GM21423 (cell line): ENCODE data around the gene NAA60.
"Not testable (repeated sequence)": the region's sequence is repeated elsewhere in the genome, so short reads cannot be mapped to it uniquely, and the experiment has no call there.

Source experiments
- ATAC-seq: cut with Tn5 transposase; IDR thresholded peaks from one replicate; pipeline ENCODE4 v1.9.1; 2021; ENCODE audit warnings: mild to moderate bottlenecking, moderate library complexity; ENCODE audit not compliant: unreplicated experiment

Gene NAA60

DNA sequence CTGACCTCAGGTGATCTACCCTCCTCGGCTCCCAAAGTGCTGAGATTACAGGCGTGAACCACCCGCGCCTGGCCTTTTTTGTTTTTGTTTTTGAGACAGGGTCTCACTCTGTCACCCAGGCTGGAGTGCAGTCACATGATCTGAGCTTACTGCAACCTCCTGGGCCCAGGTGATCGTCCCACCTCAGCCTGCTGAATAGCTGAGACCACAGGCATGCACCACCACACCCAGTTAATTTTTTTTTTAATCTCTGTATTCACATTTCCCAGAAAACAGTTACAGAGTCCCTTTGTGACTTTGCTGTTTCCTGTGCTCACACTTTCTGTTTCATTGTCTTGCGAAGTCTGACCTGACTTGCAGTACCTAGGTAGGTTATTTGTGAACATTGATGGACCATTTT is 60.0 kb downstream of the NAA60 start:
- no peak for ATAC-seq

DNA sequence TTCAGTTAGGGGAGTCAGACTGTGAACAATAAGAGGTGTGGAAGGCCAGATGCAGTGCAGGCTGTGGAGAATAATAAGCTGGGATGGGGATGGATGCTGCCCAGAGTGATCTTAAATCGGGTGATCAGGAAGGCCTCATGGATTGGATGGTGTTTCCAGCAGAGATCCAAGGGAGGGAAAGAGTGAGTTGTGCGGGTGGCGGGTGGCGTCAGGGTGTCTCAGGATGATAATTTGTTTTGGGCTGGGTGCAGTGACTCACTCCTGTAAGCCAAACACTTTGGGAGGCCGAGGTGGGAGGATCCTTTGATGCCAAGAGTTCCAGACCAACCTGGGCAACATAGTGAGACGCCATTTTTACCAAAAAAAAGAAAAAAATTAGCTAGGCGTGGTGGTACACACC is 65.3 kb downstream of the NAA60 start:
- no peak for ATAC-seq

DNA sequence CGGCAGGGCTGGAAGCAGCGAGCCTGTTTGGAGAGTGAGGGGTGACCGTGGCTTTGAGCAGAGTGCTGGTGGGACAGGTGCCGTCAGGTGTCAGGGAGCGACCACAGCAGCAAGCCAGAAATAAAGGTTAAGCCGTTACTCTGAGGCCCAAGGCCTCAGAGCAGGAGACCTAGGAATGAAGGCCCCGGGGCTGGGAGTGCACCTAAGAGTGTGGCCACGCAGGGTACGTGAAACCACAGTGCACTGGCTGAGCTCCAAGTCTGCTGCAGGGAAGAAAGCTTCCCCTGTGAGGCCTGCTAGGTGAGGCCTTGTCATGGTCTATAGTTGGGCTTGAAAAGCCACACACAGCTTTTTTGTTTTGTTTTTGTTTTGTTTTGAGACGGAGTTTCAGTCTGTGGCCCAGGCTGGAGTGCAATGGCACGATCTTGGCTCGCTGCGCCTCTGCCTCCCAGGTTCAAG is 66.0 kb downstream of the NAA60 start:
- peak; percentile 58 for ATAC-seq

DNA sequence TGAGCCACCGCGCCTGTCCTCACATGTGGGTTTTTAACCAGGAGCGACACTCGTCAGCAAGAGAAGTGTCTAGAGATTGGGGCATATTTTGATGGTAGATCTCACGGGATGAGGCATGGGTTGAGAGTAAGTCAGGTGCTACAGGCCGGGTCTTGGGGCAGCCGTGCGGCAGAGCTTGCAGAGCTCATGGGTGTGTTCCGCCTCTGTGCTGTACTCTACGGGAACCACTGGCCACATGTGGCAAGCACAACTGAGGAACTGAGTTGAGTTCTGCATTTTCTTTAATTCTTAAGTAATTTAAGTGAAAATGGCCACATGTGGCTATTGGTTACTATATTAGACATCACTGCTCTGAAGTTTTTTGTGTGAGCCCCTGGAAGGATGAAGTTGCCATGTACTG is 66.9 kb downstream of the NAA60 start:
- ATAC-seq: no peak

DNA sequence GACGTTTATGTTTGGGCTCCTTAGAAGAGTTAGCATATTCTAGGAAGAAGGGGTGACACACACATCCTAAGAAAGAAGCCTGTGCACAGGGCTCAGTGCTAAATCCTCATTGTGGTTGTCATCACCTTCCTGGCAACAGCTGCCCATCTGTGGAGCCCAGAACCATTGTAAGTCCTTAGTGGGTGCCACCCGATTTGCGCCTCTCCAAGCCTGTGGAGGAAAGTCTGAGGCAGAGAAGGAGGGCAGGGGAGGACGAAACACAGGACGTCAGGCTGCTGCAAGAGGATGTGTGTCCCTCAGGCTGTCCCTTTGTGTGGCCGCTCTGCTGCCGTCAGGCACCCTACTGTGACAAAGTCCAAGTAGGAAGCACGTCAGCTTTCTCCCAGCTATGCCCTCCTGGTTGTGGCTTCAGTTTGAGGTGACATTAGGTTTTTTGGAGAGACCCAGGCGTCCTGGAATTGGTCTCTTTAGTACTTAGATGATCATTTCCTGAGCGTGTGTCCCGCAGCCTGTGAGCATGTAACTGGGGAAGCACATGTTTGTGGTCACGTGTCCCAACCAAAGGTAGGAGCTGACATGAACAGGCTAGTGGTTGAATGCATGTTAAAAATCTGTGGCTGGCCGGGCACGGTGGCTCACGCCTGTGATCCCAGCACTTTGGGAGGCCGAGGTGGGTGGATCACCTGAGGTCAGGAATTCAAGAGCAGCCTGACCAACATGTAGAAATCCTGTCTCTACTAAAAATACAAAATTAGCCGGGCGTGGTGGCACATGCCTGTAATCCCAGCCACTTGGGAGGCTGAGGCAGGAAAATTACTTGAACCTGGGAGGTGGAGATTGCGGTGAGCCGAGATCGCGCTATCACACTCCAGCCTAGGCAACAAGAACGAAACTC is 68.1 kb downstream of the NAA60 start:
- ATAC-seq: no peak

DNA sequence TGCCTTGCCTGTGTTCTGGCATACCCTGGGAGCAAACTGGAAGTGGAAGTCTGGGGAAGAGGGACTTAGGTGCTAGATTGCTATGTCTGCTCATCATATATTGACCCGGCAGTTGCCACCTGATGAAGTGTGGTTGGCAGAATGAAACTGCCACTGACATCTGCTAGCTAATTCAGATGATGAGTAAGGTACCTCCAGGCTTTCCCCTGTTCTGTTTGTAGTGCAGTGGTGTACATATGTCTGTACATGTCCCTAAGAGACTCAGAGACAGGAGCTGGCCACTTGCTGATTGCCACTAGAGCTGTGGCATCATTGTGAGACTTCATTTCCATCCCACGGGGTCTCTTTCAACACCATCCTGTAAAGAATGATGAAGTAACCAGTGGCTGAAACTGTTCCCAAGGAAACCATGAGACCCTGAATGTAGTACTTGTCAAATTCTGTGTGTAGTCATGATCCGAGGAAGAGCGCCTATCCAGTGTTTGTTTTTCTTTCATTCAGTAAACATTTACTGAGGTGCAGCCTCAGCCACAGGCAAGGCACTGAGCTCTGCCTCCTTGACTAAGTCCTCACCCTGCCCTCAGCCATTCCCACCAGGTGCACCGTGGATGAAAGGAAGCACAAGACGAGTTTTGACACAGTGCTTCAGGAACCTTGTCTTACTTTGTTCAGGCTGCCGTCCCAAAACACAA is 70.6 kb downstream of the NAA60 start:
- no peak for ATAC-seq

DNA sequence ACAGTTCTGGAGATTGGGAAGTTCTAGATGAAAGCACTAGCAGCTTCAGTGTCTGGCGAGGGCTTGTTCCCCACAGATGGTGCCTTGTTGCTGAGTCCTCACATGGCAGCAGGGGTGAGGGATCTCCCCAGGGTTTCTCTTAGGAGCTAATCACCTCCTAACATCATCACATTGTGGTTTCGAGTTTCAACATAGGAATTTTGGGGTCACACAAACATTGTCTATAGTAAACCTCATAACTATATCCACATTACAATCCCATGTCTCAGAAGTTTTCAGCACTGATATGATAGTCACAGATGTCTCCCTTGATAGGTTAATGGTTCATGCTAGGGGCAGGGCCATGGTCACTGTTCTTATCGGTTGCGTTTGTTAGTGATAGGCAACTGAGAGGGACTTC is 71.1 kb downstream of the NAA60 start:
- ATAC-seq: no peak

DNA sequence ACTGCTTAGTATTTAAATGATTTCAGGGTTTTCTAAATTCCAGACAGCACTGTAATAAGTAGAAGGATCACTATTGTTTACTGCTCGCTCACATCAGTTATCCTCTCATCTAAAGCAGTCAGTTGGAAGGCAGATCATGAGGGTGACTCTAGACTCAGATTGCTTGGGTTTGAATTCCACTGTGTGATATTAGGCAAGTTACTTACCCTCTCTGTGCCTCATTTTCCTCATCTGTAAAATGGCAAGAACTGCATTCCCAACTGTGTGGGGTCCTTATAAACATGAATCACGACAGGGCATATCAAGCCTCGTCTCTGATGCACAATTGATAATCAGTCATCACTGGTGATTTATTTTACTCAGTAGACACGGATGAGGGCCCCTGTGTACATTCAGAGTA is 72.4 kb downstream of the NAA60 start:
- no peak for ATAC-seq

DNA sequence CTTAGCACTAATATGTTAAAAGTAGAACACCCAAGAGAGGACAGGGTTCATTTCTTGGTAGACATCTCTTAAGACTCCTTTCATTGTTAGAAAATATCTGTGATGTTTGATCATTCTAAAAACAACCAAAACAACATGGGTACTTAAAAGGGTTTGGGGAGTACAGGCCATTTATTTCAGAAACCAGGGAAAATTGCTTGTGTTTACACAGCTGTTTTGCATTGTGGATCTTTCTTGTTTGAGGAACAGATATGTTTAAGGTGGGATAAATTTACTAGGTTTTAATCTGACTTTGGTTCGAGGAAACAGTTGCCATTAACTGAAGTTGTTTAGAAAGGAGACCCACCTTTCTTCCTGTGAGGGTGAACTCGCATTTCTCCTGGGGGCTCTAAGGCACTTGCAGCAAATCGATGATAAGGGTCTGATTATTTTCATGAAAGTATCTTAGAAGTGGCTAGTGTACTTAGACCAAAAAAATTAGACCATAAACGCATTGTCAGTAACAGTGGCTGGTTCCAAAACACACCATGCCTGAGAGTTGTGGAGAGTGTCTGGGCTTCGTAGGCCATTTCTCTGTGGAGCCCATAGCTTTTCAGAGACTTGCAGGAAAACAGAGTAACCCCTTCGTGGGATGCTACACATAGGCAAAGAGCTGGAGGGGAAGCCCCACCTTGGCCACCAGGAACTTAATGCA is 75.0 kb downstream of the NAA60 start:
- no peak for ATAC-seq

DNA sequence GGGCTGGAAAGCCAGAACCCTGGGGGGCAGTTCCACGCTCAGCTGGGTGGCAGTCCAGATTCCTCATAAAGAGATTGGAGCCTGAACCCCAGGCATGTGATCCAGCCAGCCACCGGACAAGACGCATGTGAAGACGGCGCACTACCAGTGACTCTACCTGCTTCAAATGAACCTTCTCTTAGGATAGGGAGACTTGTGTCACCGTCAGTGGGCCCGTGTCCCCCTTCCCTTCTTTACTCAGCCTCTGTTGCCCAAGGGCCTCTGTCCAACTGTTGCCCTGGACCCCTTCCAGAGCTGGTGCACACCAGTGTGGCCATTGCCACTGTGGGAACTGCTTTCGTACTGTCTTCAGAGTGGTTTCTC is 75.5 kb downstream of the NAA60 start:
- no peak for ATAC-seq

DNA sequence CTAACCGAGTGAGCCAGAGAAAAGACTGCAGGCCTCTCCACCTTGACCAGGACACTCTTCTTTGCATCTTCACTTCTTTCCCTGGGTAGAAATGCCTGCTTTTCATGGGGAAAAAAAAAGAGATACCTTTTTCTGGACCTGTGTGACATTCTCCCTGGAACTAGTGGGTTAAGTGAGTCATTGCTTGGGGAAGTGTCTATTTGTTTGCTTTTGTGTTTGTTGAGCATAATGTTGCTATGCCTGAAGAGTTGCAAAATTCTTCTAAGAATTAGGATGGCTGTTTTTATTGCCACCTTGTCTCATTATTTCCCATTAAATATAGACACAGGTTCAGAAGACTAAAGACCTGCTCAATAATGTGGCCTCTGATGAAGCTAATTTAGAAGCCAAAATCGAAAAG is 76.1 kb downstream of the NAA60 start:
- ATAC-seq: no peak

DNA sequence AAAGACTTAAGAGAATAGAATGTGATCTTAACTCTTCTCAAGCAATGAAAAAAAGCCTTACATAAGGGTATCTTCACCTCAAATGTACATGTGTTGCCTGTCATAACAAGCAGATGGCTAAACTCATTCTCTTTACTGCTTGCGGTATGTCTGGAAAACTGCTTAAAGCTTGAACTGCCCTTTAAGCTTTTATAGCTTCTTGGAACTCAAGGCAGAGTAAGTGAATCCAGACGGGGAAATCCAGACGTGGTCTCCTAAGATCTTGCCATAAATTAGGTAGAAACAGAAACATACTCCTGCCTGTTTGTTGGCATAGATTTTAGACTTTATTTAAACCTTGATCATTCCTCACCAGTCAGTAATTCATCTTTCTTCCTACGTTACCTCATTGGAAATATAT is 76.9 kb downstream of the NAA60 start:
- ATAC-seq: no peak

DNA sequence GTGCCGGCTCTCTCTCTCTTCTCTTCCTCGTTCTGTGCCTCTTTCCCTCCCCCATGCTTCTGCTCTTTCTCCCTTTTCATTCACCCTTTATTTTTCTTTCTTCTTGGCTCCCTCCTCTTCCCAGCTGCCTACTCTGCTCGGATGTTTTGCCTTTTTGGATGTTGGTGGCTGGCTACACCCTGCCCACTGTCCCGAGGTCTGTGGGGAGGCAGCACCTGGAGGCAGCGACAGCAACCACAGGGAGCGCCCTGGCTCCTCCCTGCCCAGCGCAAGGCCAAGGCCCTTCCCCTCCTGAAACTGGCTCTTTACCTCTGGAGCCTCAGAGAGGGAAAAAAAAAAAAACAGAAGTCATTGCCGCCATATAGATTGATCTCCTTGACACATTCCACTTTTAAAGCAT is 77.4 kb downstream of the NAA60 start:
- no peak for ATAC-seq

DNA sequence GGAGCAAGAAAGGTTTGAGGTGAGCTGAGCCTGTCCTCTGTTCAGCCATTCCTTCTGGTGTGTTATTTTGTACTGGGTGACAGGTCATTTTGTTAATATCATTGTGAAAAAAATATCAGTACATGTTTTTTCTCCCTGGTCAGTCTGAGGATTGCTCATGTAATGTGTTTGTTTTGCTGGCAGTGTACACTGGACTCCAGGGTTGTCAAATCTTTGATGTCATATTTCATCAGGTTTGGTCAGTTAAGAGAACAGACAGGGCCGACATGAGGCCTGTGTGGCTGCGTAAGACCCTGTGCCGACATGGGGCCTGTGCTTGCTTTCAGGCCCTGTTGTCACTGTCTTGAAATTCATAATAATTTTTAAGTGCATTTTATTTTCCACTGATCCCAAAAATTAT is 79.8 kb downstream of the NAA60 start:
- no peak for ATAC-seq

DNA sequence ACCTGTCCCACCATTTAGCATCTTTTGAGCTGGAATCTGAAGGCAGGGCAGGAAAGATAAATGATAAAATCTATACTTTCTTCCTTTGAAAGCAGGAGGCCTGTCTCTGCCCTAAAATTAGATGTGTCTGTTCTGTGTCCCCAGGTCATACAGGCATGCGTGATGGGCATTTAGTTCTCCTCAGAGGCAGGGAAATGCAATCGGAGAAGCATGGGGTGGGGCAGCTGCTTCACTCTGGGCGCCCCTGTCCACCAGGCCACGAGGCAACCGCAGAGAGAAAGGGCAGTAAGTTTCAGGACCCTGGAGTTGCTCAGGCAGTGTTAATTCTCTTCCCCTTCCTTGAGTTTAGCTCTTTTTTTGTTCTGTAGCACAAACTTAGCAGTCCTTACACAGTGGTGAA is 82.5 kb downstream of the NAA60 start:
- no peak for ATAC-seq

DNA sequence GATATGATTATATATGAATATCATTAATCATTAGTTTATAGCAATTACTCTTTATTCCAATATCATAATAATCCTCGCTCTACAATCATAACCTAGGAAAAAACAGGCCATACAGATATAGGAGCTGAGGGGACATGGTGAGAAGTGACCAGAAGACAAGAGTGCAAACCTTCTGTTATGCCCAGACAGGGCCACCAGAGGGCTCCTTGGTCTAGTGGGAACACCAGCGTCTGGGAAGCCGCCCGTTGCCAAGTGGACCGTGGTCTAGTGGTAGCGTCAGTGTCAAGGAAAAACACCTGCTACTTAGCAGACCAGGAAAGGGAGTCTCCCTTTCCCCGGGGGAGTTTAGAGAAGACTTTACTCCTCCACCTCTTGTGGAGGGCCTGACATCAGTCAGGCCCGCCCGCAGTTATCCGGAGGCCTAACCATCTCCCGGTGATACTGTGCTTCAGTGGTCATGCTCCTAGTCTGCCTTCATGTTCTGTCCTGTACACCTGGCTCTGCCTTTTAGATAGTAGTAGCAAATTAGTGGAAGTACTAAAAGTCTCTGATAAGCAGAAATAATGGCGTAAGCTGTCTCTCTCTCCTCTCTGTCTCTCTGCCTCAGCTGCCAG is 83.8 kb downstream of the NAA60 start:
- ATAC-seq: not testable (repeated sequence)

DNA sequence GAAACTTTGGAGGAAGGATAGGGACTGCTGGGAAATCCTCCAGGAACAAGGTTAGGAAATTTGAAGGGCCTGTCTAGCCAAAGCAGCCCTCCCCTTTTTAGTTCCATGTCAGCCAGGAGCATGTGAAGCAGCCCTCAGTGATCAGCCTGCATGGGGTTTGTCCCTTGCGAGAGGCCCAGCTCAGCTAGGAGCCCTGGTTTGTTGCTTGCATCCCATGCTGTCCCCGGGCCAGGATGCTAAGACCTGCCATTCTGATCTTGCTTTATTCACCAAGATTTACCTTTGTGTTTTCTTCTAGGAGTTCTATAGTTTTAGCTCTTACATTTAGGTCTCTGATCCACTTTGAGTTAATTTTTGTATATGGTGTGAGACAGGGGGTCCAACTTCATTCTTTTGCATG is 84.9 kb downstream of the NAA60 start:
- no peak for ATAC-seq

DNA sequence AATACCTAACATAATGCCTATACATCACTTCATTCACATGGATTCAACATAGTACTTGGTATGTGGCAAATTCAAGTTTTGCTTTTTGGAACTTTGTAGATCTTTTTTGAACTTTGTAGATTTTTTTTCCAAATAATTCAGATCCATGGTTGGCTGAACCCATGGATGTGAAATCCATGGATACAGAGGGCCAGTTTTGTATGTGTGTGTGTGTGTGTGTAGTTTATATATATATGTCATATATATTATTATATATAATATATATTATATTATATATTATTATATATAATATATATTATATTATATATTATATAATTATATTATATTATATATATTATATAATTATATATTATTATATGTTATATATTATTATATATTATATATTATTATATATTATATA is 85.7 kb downstream of the NAA60 start:
- ATAC-seq: no peak

DNA sequence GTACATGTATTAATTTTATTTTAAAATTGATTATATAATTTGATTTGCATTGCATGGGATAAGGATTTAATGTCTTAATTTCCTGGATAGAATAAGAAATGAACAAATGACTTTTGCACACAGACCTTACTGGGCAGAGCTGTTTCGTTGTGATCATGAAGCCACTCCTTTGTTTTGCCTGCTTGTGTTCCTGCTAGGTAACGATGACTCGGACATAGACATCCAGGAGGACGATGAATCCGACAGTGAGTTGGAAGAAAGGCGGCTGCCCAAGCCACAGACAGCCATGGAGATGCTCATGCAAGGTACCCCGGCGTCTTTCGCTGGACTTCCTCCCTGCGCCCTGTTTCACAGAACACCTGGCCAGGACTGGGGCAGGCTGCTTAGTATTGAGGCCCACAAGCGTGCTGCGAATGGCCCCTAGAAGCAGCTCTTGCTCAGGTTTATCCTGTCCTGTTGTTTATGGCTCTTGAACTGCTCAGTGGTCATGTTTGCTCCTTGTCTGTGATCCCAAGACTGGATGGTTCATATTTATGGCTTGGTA is 87.0 kb downstream of the NAA60 start:
- ATAC-seq: no peak

DNA sequence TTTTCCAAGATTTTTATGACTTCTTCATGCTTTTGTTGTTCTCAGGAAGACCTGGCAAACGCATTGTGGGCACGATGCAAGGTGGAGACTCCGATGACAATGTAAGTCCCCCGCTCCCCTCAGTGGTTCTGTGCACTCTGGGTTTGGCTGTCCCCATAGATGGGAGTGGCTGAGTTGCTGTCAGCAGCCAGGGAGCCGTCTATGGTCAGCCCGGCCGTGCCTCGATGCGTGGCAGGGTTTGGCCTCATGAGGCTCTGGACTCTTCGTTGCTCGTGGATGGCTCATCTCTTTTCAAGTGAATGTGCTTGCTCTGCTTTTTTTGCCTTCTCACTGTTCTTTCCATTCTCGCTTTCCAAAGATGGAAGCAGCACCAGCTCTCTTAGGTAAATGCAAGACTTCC is 89.3 kb downstream of the NAA60 start:
- no peak for ATAC-seq

DNA sequence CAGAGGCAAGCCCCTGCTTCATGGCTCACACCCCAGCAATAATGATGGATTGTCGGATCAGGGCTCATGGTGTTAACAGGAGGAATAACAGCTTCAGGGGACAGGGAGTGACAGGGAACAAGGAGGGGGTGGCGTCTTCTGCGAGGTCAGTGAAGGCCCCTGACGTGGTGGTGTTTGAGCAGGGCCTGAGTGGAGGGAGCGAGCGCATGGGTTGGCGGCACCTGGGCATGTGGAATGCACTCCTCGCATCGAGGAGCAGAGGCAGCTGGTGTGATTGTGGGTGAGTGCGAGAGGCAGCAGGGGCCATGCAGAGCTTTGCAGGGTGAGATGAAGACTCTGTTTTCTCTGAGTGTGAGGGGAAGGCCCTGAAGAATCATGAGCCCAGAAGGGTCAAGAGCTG is 90.6 kb downstream of the NAA60 start:
- ATAC-seq: no peak
